CD4-positive, alpha-beta T cell (primary cell): ENCODE measurements around the gene CACHD1. TPM values are rescaled to one million over a fixed set of nuclear protein-coding genes. Genes with fewer than 3 reads are reported as not detected.

Experiments used
- ATAC-seq: fragments of 200-7000 bp; cut with Tn5 transposase; one replicate; pipeline ENCODE4 v1.10.0; 2022; ENCODE audit warnings: mild to moderate bottlenecking; ENCODE audit not compliant: poor library complexity
- CTCF ChIA-PET: fragments of 350-600 bp; sonication (Branson Sonifier 250); formaldehyde crosslinking; loops from one replicate; lab custom pipeline; 2021; ENCODE audit warnings: antibody characterized with exemption, inconsistent platforms; lab: Charles Lee
- POLR2A ChIA-PET: fragments of 350-600 bp; sonication (Branson Sonifier 250); formaldehyde crosslinking; loops from one replicate; lab custom pipeline; 2021; ENCODE audit warnings: antibody characterized with exemption, inconsistent platforms; lab: Charles Lee
- DNase-seq, 14 experiments: peaks; one replicate each; pipeline ENCODE4 v3.0.0-alpha.2; 2013 to 2020; ENCODE audit warnings: mixed read lengths in 2 of 14
- H3K27ac ChIP-seq, 2 donors: one replicate each; pipeline versions ENCODE4 v1.5.1 to v1.7.0; 2013; ENCODE audit warnings: low read length in 2 of 2, low read depth in 1 of 2, mild to moderate bottlenecking in 1 of 2
- H3K27me3 ChIP-seq, 2 experiments: 1 replicate in 1 of 2; 2 replicates in 1 of 2; pipeline versions ENCODE4 v1.6.1 to v1.7.0; 2013; ENCODE audit warnings: low read length in 2 of 2, control low read depth in 1 of 2, mild to moderate bottlenecking in 1 of 2, moderate library complexity in 1 of 2; ENCODE audit not compliant: insufficient read depth in 2 of 2, control insufficient read depth in 1 of 2
- H3K36me3 ChIP-seq: one replicate; pipeline ENCODE4 v1.6.1; 2013; ENCODE audit warnings: low read length, control low read depth; ENCODE audit not compliant: insufficient read depth
- H3K4me1 ChIP-seq: one replicate; pipeline ENCODE4 v1.6.1; 2013; ENCODE audit warnings: low read length, control low read depth; ENCODE audit not compliant: insufficient read depth
- H3K4me3 ChIP-seq: one replicate; pipeline ENCODE4 v1.5.1; 2013; ENCODE audit warnings: mild to moderate bottlenecking, low read length, moderate library complexity
- H3K9me3 ChIP-seq, 2 experiments: 1 replicate in 1 of 2; 2 replicates in 1 of 2; pipeline versions ENCODE4 v1.6.1 to v1.7.0; 2013; ENCODE audit warnings: low read length in 2 of 2, mild to moderate bottlenecking in 2 of 2, control low read depth in 1 of 2, moderate library complexity in 1 of 2; ENCODE audit not compliant: control insufficient read depth in 1 of 2, insufficient read depth in 1 of 2
- H3K27ac Mint-ChIP-seq: one replicate; pipeline ENCODE4 v1.8.0; 2020; ENCODE audit warnings: mixed read lengths
- H3K27me3 Mint-ChIP-seq: one replicate; pipeline ENCODE4 v1.8.0; 2021; ENCODE audit warnings: mixed read lengths
- H3K36me3 Mint-ChIP-seq: one replicate; pipeline ENCODE4 v1.8.0; 2021; ENCODE audit warnings: low read depth, mixed read lengths
- H3K4me1 Mint-ChIP-seq: one replicate; pipeline ENCODE4 v1.8.0; 2021; ENCODE audit warnings: low read depth, mixed read lengths
- H3K4me3 Mint-ChIP-seq: one replicate; pipeline ENCODE4 v1.8.0; 2020; ENCODE audit warnings: mild to moderate bottlenecking, mixed read lengths
- H3K9me3 Mint-ChIP-seq: one replicate; pipeline ENCODE4 v1.8.0; 2020; ENCODE audit warnings: mixed read lengths
- CTCF ChIP-seq: fragments of 200-600 bp; IDR thresholded peaks from one replicate; pipeline ENCODE4 v1.8.0; 2022; ENCODE audit warnings: antibody characterized with exemption, mild to moderate bottlenecking
- intact Hi-C, 2 experiments: fragments of 100-400 bp; cut with DNase I in 1 of 2; cut with micrococcal nuclease in 1 of 2; formaldehyde crosslinking; loops; one replicate each; pipeline versions ENCODE4 v1.15.1 to v1.9.0; 2023 to 2025; cut with DNase I, micrococcal nuclease
- total RNA-seq, 174 experiments: library from RNA in 2 of 174; stranded (reverse) in 2 of 174; gene quantifications; one replicate each; pipeline ENCODE4 v1.2.3 and lab custom pipeline; 2021 to 2026

Gene CACHD1
- total RNA-seq, 2 experiments from 2014 or later: 6.2 to 7.1 TPM

DNA sequence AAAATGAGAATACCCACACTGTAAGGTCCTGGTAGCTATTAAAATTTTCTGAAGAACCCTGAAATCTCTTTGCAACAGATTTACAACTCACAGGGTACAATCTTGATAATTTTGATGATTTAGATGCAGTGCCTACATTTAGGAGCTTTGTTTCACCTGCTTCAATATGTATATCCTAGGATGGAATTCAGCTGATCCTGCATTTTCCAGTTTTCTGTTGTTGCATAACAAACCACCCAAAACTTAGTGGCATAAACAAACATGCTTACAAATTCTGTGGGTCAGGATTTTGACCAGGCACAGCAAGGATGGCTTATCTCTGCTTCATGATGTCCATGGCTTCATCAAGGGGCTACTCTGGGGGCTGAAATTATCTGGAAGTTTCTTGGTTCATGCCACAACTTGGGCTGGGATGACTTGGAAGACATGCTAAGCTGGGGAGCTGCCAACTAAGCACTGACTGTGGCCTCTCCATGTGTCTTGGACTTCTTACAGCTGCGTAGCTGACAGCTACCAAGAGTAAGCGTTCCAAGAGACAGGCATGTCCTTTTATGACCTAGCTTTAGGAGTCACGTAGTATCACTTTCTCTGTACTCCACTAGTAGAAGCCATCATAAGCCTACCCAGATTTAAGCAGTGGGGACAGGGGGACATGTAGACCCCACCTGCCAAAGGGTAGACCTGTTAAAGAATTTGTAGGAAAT, 108.5 kb downstream of the CACHD1 start:
- no peak overlapping the region for H3K27ac Mint-ChIP-seq
- no peak for ATAC-seq
- ChIA-PET POLR2A (no interaction called here), CTCF (no interaction called here)
- no peak overlapping the region for H3K27ac ChIP-seq
- H3K36me3 Mint-ChIP-seq: no peaks in the 10 kb centered on the region
- TF ChIP-seq CTCF: no peak
- H3K9me3 ChIP-seq: no peaks in the 10 kb centered on the region
- intact Hi-C loops: no loop called here
- no peaks in the 10 kb centered on the region for H3K4me1 ChIP-seq
- H3K4me3 Mint-ChIP-seq: no peak overlapping the region
- H3K4me1 Mint-ChIP-seq: peaks cover 5% of the 10 kb centered on the region
- no peaks in the 10 kb centered on the region for H3K27me3 Mint-ChIP-seq
- no peak overlapping the region for H3K4me3 ChIP-seq
- no peaks in the 10 kb centered on the region for H3K36me3 ChIP-seq
- no peaks in the 10 kb centered on the region for H3K9me3 Mint-ChIP-seq
- H3K27me3 ChIP-seq: no peaks in the 10 kb centered on the region
- DNase-seq: no peak

DNA sequence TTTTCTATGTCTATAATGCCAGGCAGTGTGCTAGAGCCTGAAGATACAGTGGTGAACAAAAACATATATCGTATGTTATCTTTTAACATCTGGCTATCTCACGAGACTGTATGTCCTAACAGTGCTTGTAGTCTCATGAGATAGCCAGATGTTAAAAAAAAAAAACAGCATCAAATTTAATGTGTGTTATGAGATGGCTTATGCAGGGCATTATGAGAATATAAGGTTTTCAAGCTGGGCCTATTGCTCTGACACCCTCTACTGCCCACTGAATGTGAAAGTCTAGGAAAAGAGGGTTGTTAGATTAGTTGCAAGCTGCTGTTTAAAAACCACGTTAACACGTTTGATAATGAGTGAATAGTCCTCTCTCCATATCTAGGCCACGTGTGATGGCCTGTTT, 109.8 kb downstream of the CACHD1 start:
- H3K36me3 Mint-ChIP-seq: no peaks in the 10 kb centered on the region
- Histone ChIP-seq H3K27me3 (no peaks in the 10 kb centered on the region), H3K27ac (no peak overlapping the region), H3K36me3 (no peaks in the 10 kb centered on the region), H3K4me1 (no peaks in the 10 kb centered on the region), H3K9me3 (no peaks in the 10 kb centered on the region), H3K4me3 (no peak overlapping the region)
- no peaks in the 10 kb centered on the region for H3K27me3 Mint-ChIP-seq
- CTCF ChIA-PET: no interaction called here
- H3K4me1 Mint-ChIP-seq: peaks cover 5% of the 10 kb centered on the region
- no peak for TF ChIP-seq CTCF
- H3K4me3 Mint-ChIP-seq: no peak overlapping the region
- POLR2A ChIA-PET: no interaction called here
- no peak overlapping the region for H3K27ac Mint-ChIP-seq
- no peaks in the 10 kb centered on the region for H3K9me3 Mint-ChIP-seq
- intact Hi-C loops: loop anchor here in 1 of 2 experiments (10.0 kb wide), 1 partner anchor 105 kb away; the partner anchor contains the start of gene CACHD1
- ATAC-seq: no peak
- DNase-seq: no peak

DNA sequence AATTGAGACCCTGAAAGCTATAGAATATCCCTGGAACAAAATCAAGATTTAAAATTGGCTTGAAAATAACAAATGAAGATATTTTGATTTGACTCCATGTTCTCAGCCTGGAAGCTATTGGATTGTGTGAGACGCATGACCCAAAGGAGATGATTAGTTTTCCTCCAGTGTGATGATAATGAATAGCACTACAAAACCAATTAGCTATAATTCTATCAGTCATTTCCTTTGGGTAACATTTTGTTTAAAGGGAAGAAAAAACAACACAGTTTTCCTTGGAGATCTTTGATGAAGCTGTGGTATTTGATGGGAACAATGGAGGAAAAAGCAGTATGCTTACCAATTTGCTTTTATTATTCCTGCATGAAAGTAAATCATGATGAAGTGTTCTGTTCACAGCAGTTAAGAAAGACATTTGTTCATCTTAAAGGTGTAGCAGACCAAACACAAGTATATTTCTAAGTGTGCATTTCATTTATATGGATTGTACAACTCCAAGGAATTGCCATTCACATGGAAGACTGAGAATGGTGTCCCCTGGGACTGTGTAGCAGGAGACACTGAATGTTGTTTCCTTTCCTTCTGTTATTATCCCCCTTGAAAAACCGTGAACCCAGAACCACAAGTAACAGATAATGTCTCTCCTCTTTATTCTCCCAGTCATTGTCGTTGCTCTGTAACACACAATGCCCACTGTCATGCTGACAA, 111.4 kb downstream of the CACHD1 start:
- intact Hi-C loops: loop anchor here in 1 of 2 experiments (10.0 kb wide), 1 partner anchor 106 kb away; the partner anchor contains the start of gene CACHD1
- Histone ChIP-seq H3K4me1 (no peaks in the 10 kb centered on the region), H3K36me3 (no peaks in the 10 kb centered on the region), H3K27me3 (no peaks in the 10 kb centered on the region), H3K27ac (no peak overlapping the region), H3K9me3 (no peaks in the 10 kb centered on the region), H3K4me3 (no peak overlapping the region)
- CTCF ChIA-PET: no interaction called here
- no peak for ATAC-seq
- Mint-ChIP-seq H3K36me3 (no peaks in the 10 kb centered on the region), H3K27ac (no peak overlapping the region), H3K9me3 (no peaks in the 10 kb centered on the region), H3K4me3 (no peak overlapping the region), H3K27me3 (no peaks in the 10 kb centered on the region), H3K4me1 (peaks cover 19% of the 10 kb centered on the region)
- POLR2A ChIA-PET: no interaction called here
- DNase-seq: no peak
- no peak for TF ChIP-seq CTCF
